Measurements from ENCODE around the gene SHFL.

SHFL gene

DNA sequence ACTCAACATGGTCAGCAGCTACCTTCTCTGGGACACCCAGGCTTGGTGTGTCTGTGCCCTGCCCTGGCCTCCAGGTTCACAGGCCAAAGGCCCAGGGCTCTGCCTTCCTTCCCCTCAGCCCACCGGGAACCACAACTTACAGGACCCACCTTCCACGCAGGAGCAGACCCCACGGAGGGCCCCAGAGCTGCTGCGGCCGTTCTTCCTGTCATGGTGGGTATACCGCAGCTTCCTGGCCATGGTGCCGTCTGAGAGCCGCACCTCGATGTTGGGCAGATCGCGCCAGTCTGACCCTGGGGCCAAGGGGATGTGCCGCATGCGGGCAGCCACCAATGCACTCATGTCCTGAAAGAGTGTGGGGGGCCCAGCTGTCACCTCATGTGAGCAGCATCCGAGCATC lies 50.8 kb downstream of the SHFL start:
- TF ChIP-seq, protein P1, sequence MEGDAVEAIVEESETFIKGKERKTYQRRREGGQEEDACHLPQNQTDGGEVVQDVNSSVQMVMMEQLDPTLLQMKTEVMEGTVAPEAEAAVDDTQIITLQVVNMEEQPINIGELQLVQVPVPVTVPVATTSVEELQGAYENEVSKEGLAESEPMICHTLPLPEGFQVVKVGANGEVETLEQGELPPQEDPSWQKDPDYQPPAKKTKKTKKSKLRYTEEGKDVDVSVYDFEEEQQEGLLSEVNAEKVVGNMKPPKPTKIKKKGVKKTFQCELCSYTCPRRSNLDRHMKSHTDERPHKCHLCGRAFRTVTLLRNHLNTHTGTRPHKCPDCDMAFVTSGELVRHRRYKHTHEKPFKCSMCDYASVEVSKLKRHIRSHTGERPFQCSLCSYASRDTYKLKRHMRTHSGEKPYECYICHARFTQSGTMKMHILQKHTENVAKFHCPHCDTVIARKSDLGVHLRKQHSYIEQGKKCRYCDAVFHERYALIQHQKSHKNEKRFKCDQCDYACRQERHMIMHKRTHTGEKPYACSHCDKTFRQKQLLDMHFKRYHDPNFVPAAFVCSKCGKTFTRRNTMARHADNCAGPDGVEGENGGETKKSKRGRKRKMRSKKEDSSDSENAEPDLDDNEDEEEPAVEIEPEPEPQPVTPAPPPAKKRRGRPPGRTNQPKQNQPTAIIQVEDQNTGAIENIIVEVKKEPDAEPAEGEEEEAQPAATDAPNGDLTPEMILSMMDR (IDR thresholded peaks at IDR 0.05; ENCODE audit: extremely low read depth, missing control alignments) = no peak

DNA sequence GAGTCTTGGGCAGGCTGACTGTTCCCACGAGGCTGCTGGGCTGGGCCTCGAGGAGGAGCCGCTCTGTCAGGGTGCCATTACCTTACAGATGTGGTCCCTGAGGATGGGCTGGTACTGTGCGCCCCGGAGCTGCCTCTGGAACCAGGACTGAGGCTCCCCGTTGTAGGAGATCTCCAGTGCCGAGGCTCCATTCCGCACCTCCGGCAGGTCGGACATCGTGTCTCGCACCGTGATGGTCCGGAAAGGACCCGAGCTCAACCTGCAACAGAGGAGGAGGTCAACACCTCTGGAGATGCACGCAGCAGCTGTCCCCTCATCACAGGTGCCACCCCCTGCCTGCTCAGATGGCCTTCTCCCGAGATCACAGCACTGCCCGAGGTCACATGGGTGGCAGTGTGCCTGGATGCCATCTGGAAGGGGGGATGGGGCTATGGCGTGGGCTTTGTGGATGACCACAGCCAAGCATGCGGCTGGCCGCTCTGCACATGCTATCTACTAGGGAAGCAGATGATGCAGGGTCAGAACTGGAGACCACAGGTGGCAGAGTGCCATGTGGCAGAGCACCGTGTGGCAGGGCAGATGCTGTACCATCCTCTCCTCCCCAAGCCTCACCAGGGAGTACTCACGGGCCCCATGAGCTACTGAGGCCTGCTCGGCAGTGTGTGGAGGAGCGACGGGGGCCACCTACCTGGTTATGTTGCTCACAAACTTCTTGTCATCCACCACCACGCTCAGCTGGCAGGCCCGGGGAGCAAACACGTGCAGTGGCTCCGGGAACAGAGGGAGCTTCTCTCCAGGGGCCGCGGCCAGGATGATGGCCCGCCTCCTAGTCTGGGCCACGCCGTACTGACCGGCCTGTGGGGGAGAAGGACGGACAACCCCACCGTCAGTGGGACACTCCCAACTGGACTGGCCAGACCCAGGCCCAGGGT lies 51.9 kb downstream of the SHFL start:
- no peak for DNase-seq (ENCODE audit: low spot score)
- TF ChIP-seq, protein P1 (IDR thresholded peaks at IDR 0.05; ENCODE audit: extremely low read depth, missing control alignments) = no peak

More for the DNA sequence above, 50.8 kb downstream of the SHFL start:
- no peak for DNase-seq (ENCODE audit: low spot score)

DNA sequence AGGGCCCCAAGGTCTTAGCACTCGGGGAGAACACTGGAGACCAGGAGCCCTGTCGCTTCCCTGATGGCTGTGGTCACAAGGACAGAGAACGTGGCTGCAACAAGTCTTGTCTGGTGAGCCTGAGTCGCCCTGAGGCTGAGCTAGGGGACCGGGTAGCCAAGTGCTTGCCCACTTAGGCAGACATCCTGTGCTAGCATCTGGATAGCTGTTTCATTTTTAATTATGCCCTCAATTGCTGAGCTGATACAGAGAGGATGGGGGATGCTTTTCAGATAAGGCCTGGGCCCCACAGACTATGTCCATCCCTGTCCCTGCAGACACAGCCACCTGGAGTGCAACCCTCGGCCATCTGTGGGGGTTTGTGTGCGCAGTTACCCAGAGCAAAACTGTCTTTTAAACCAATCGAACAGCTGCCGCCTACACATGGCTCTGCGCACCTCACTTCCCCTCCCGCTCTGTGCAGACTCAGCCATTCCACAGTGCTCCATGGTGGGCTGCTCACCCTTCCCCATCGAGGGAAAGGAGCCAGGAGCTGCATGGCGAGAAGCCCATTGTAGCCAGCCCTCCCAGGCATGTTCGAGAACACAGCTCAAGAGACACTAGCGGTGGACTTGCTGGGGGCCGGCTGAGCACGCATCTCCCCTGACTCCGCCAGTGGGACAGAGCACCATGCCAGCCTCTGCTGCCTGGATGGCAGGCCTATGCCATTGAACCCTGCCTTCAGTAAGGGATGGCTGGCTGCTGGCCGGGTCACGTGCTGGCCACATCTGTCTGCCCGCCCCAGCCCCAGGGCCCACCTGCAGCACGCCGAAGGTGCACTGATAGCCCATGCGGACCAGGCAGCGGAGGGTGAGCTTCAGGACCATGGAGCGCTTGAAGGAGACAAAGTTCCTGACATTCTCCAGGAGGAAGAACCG lies 53.0 kb downstream of the SHFL start:
- TF ChIP-seq, protein P1 (IDR thresholded peaks at IDR 0.05; ENCODE audit: extremely low read depth, missing control alignments) = no peak
- no peak for DNase-seq (ENCODE audit: low spot score)

DNA sequence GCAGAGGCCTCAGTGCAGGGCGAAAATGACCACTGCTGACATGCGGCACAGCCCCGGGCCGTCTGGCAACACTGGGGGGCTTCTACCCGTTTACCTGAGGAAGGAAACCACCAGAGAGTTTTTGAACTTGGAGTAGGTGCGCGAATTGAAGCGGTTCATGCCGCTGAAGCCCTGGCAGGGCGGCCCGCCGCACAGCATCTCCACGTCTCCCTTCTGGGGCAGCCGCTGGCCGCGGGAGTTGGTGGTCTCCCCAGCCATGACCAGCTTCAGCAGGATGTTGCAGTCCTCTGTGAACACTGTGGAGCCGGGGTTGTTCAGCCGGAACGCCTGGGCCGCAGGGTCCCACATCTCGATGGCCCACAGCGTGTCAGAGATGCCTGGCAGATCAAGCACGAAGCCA lies 53.8 kb downstream of the SHFL start:
- no peak for DNase-seq (ENCODE audit: low spot score)
- TF ChIP-seq, protein P1 (IDR thresholded peaks at IDR 0.05; ENCODE audit: extremely low read depth, missing control alignments) = no peak

DNA sequence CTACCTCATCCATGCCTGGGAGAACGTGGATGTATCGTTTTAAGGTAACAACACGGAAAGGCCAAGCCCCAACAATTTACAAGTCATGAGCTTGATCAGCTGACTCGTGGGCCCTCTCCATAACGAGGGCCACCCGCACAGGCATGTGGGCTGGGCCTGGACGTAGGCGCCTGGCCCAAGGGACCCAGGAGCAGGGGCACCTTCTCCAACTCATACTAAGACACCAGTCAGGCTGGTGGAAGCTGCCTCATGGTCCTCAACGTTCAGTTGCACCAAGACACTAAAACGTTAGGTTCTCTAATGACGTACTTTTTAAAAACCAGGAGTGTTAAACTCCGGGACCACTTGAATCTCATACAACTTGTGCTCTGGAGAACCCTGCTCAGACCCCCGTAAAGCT lies 55.4 kb downstream of the SHFL start:
- TF ChIP-seq, protein P1 (IDR thresholded peaks at IDR 0.05; ENCODE audit: extremely low read depth, missing control alignments) = no peak
- no peak for DNase-seq (ENCODE audit: low spot score)

DNA sequence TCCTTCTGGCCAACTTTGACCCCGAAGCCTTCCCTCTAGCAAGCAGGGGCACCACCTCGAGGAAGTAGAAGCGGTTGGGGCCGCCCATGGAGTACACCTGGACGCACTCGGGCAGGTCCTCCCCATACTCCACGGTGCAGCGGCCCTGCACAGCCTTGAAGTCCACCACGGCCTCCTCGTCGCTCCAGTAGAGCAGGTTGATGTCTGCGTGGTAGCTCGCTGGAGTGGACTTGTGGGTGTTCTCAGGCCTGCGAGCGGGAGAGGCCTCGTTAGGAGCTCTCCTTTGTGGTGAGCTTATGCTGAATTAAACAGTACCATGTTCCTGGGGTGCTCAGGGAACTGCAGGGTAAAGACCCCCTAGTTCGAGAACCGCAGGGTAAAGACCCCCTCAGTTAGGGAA lies 55.9 kb downstream of the SHFL start:
- DNase-seq (ENCODE audit: low spot score) = no peak
- TF ChIP-seq, protein P1 (IDR thresholded peaks at IDR 0.05; ENCODE audit: extremely low read depth, missing control alignments) = no peak

Data from GM20000 (cell line).